SIG-M5 (cell line): ENCODE measurements around the gene MACROD2.

Source experiments
- DNase-seq: peaks from one replicate; lab custom pipeline; 2025; lab: John Stamatoyannopoulos, UW

The MACROD2 gene

GRCh38 chr20:15596220-15596890, 1601.0 kb downstream of the MACROD2 start:
- DNase-seq: no peak

- DNase-seq: no peak
These were observed 1602.0 kb downstream of the MACROD2 start for GRCh38 chr20:15597306-15597705.

GRCh38 chr20:15599961-15600360, 1604.6 kb downstream of the MACROD2 start:
- no peak for DNase-seq

GRCh38 chr20:15600565-15600964, 1605.2 kb downstream of the MACROD2 start:
- DNase-seq: no peak

- no peak for DNase-seq
These were observed 1608.2 kb downstream of the MACROD2 start for GRCh38 chr20:15603506-15603905.

- no peak for DNase-seq
These were observed 1608.9 kb downstream of the MACROD2 start for GRCh38 chr20:15603978-15604805.

- DNase-seq: no peak
These were observed 1614.6 kb downstream of the MACROD2 start for GRCh38 chr20:15609921-15610320.

- DNase-seq: no peak
These were observed 1615.5 kb downstream of the MACROD2 start for GRCh38 chr20:15610787-15611186.

- DNase-seq: no peak
These were observed 1616.2 kb downstream of the MACROD2 start for GRCh38 chr20:15611541-15611940.

- DNase-seq: no peak
These were observed 1616.9 kb downstream of the MACROD2 start for GRCh38 chr20:15612198-15612597.

- DNase-seq: no peak
These were observed 1617.5 kb downstream of the MACROD2 start for GRCh38 chr20:15612769-15613168.

- DNase-seq: no peak
These were observed 1618.2 kb downstream of the MACROD2 start for GRCh38 chr20:15613530-15613929.

GRCh38 chr20:15616626-15617025, 1621.3 kb downstream of the MACROD2 start:
- no peak for DNase-seq

GRCh38 chr20:15618110-15618509, 1622.8 kb downstream of the MACROD2 start:
- no peak for DNase-seq

GRCh38 chr20:15618912-15619311, 1623.6 kb downstream of the MACROD2 start:
- no peak for DNase-seq

- DNase-seq: no peak
These were observed 1624.0 kb downstream of the MACROD2 start for GRCh38 chr20:15619341-15619740.

GRCh38 chr20:15619816-15620215, 1624.5 kb downstream of the MACROD2 start:
- DNase-seq: no peak

GRCh38 chr20:15622368-15622767, 1627.1 kb downstream of the MACROD2 start:
- no peak for DNase-seq

GRCh38 chr20:15623215-15623614, 1627.9 kb downstream of the MACROD2 start:
- no peak for DNase-seq

- no peak for DNase-seq
These were observed 1630.7 kb downstream of the MACROD2 start for GRCh38 chr20:15625981-15626380.

GRCh38 chr20:15627089-15627488, 1631.8 kb downstream of the MACROD2 start:
- DNase-seq: no peak

- DNase-seq: no peak
These were observed 1632.2 kb downstream of the MACROD2 start for GRCh38 chr20:15627501-15627903.

- DNase-seq: no peak
These were observed 1633.6 kb downstream of the MACROD2 start for GRCh38 chr20:15628851-15629353.
